ENCODE data around the gene UQCRC1. TPM values are rescaled to one million over a fixed set of nuclear protein-coding genes. Genes with fewer than 3 reads are reported as not detected.

Gene UQCRC1
- total RNA-seq, 1 donor from 2014 or later, result 126 TPM

- no peak for TF ChIP-seq CTCF (IDR thresholded peaks at IDR 0.05)
- DNase-seq, result no peak
- H3K9me3 ChIP-seq, result no peaks in the 10 kb centered on the region
These were observed 46.9 kb downstream of the UQCRC1 start for GRCh38 chr3:48562367-48563095.

GRCh38 chr3:48561045-48561736, 48.3 kb downstream of the UQCRC1 start:
- intact Hi-C loops (cut with DNase I), result no loop called here
- no peaks in the 10 kb centered on the region for H3K36me3 ChIP-seq
- peak; percentile 18 for ATAC-seq
- peak overlapping the region; percentile 23 for H3K4me3 ChIP-seq
- peak; percentile 27 for TF ChIP-seq CTCF (IDR thresholded peaks at IDR 0.05)
- no peak overlapping the region for H3K27ac ChIP-seq
- H3K4me1 ChIP-seq, result peaks cover 27% of the 10 kb centered on the region
- peak; percentile 83 for DNase-seq
- no peaks in the 10 kb centered on the region for H3K9me3 ChIP-seq
- H3K27me3 ChIP-seq, result no peaks in the 10 kb centered on the region

More at GRCh38 chr3:48562367-48563095, 46.9 kb downstream of the UQCRC1 start:
- Histone ChIP-seq H3K27me3 (no peaks in the 10 kb centered on the region), H3K27ac (no peak overlapping the region), H3K4me3 (no peak overlapping the region), H3K4me1 (peaks cover 21% of the 10 kb centered on the region), H3K36me3 (no peaks in the 10 kb centered on the region)
- no peak for ATAC-seq
- intact Hi-C loops (cut with DNase I), result no loop called here

GRCh38 chr3:48560648-48561018, 48.8 kb downstream of the UQCRC1 start:
- Histone ChIP-seq H3K36me3 (no peaks in the 10 kb centered on the region), H3K27ac (no peak overlapping the region), H3K4me3 (peak overlapping the region; percentile 23), H3K9me3 (no peaks in the 10 kb centered on the region), H3K27me3 (no peaks in the 10 kb centered on the region), H3K4me1 (peaks cover 31% of the 10 kb centered on the region)
- no peak for ATAC-seq
- DNase-seq, result no peak
- intact Hi-C loops (cut with DNase I), result no loop called here
- no peak for TF ChIP-seq CTCF (IDR thresholded peaks at IDR 0.05)

- H3K9me3 ChIP-seq, result no peaks in the 10 kb centered on the region
- no peak for TF ChIP-seq CTCF (IDR thresholded peaks at IDR 0.05)
- DNase-seq, result peak; percentile 86
- intact Hi-C loops (cut with DNase I), result no loop called here
- ATAC-seq, result peak; percentile 48
- H3K36me3 ChIP-seq, result no peaks in the 10 kb centered on the region
- H3K27me3 ChIP-seq, result no peaks in the 10 kb centered on the region
- peak overlapping the region; percentile 42 for H3K27ac ChIP-seq
- peaks cover 27% of the 10 kb centered on the region for H3K4me1 ChIP-seq
- H3K4me3 ChIP-seq, result no peak overlapping the region
These were observed 50.8 kb downstream of the UQCRC1 start for GRCh38 chr3:48558493-48559134.

- intact Hi-C loops (cut with DNase I), result no loop called here
- Histone ChIP-seq H3K36me3 (no peaks in the 10 kb centered on the region), H3K4me1 (peaks cover 27% of the 10 kb centered on the region), H3K27ac (peak within 1 kb of the TSS; percentile 76), H3K27me3 (no peaks in the 10 kb centered on the region), H3K4me3 (peak within 1 kb of the TSS; percentile 68), H3K9me3 (no peaks in the 10 kb centered on the region)
- ATAC-seq, result peak; percentile 89
- peak; percentile 100 for DNase-seq
- peak; percentile 17 for TF ChIP-seq CTCF (IDR thresholded peaks at IDR 0.05)
These were observed 52.4 kb downstream of the UQCRC1 start, which contains the start of gene PFKFB4 for GRCh38 chr3:48556796-48557626. PFKFB4 (minus strand) TSS chr3:48556803; CDS start chr3:48556777, 26 bp downstream.

All from upper lobe of right lung (tissue), 1 donor.